B cell (primary cell): ENCODE measurements around the gene MTF1. TPM values are rescaled to one million over a fixed set of nuclear protein-coding genes. Genes with fewer than 3 reads are reported as not detected.

Experiments used
- ATAC-seq: fragments of 200-7000 bp; cut with Tn5 transposase; one replicate; pipeline ENCODE4 v1.10.0; 2021; ENCODE audit warnings: low read depth, mild to moderate bottlenecking, moderate number of reproducible peaks, moderate library complexity
- CTCF ChIA-PET: fragments of 350-600 bp; sonication (Branson Sonifier 250); formaldehyde crosslinking; loops from one replicate; lab custom pipeline; 2021; ENCODE audit warnings: antibody characterized with exemption, inconsistent platforms; lab: Charles Lee
- POLR2A ChIA-PET: fragments of 350-600 bp; sonication (Branson Sonifier 250); formaldehyde crosslinking; loops from one replicate; lab custom pipeline; 2021; ENCODE audit warnings: antibody characterized with exemption; lab: Charles Lee
- DNase-seq: peaks from one replicate; pipeline ENCODE4 v3.0.0; 2013
- H2AFZ ChIP-seq: 2 replicates; pipeline ENCODE4 v1.6.1; 2012; ENCODE audit warnings: mild to moderate bottlenecking, low read depth, low read length; ENCODE audit not compliant: insufficient read depth, poor library complexity, severe bottlenecking
- H3K27ac ChIP-seq, 2 donors: 1 replicate in 1 of 2; 2 replicates in 1 of 2; pipeline ENCODE4 v1.5.1; 2012 to 2013; ENCODE audit warnings: low read length in 2 of 2, mild to moderate bottlenecking in 2 of 2, moderate library complexity in 1 of 2
- H3K27me3 ChIP-seq, 4 experiments: fragments of 200-600 bp in 1 of 4; sonication (generic) in 1 of 4; replicated peaks in 1 of 4; 1 replicate in 2 of 4; 2 replicates in 2 of 4; pipeline versions ENCODE4 v1.6.1 to v1.7.0; 2013 to 2016; ENCODE audit warnings: low read length in 3 of 4, mild to moderate bottlenecking in 2 of 4, mixed read lengths in 1 of 4, moderate library complexity in 1 of 4; ENCODE audit not compliant: insufficient read depth in 4 of 4, control insufficient read depth in 3 of 4; ENCODE audit errors: control extremely low read depth in 1 of 4
- H3K36me3 ChIP-seq, 2 experiments: replicated peaks in 1 of 2; 1 replicate in 1 of 2; 2 replicates in 1 of 2; pipeline versions ENCODE4 v1.6.1 to v1.7.1; 2013; ENCODE audit warnings: low read length in 1 of 2; ENCODE audit not compliant: insufficient read depth in 2 of 2, control insufficient read depth in 1 of 2; ENCODE audit errors: control extremely low read depth in 1 of 2, extremely low read depth in 1 of 2
- H3K4me1 ChIP-seq, 2 donors: fragments of 200-600 bp in 1 of 2; sonication (generic) in 1 of 2; 1 replicate in 1 of 2; 2 replicates in 1 of 2; pipeline versions ENCODE4 v1.5.1 to v1.6.1; 2013 to 2017; ENCODE audit warnings: low read length in 2 of 2; ENCODE audit not compliant: control insufficient read depth in 2 of 2, insufficient read depth in 2 of 2
- H3K4me2 ChIP-seq: replicated peaks from 2 replicates; pipeline ENCODE3; 2012; ENCODE audit warnings: mild to moderate bottlenecking, low read depth, low read length; ENCODE audit not compliant: poor library complexity, severe bottlenecking
- H3K4me3 ChIP-seq, 5 experiments: fragments of 200-600 bp in 1 of 5; sonication (generic) in 1 of 5; 1 replicate in 3 of 5; 2 replicates in 2 of 5; pipeline versions ENCODE4 v1.5.1 to v1.7.0; 2011 to 2016; ENCODE audit warnings: low read length in 4 of 5, mild to moderate bottlenecking in 4 of 5, low read depth in 2 of 5, control low read depth in 1 of 5, moderate library complexity in 1 of 5; ENCODE audit not compliant: insufficient read depth in 1 of 5; ENCODE audit errors: control extremely low read depth in 1 of 5, extremely low read depth in 1 of 5
- H3K79me2 ChIP-seq: fragments of 200-600 bp; sonication (generic); one replicate; pipeline ENCODE4 v1.6.0; 2016; ENCODE audit warnings: low read length; ENCODE audit not compliant: control insufficient read depth, insufficient read depth
- H3K9ac ChIP-seq: fragments of 200-600 bp; sonication (generic); 2 replicates; pipeline ENCODE4 v1.6.1; 2017; ENCODE audit warnings: mild to moderate bottlenecking, low read length, moderate library complexity
- H3K9me3 ChIP-seq, 3 donors: one replicate each; pipeline versions ENCODE4 v1.6.1 to v1.7.1; 2013; ENCODE audit warnings: low read length in 2 of 3; ENCODE audit not compliant: control insufficient read depth in 2 of 3, insufficient read depth in 1 of 3; ENCODE audit errors: control extremely low read depth in 1 of 3
- H4K20me1 ChIP-seq: 2 replicates; pipeline ENCODE4 v1.6.0; 2012; ENCODE audit warnings: mild to moderate bottlenecking, low read length; ENCODE audit not compliant: insufficient read depth, control insufficient read depth, poor library complexity, severe bottlenecking
- H3K27ac Mint-ChIP-seq: one replicate; pipeline ENCODE4 v1.8.0; 2021; ENCODE audit warnings: mixed read lengths
- H3K27me3 Mint-ChIP-seq: one replicate; pipeline ENCODE4 v1.8.0; 2021; ENCODE audit warnings: mixed read lengths
- H3K4me1 Mint-ChIP-seq: one replicate; pipeline ENCODE4 v1.8.0; 2021; ENCODE audit warnings: mixed read lengths
- H3K4me3 Mint-ChIP-seq: one replicate; pipeline ENCODE4 v1.8.0; 2021; ENCODE audit warnings: mixed read lengths
- H3K9me3 Mint-ChIP-seq: one replicate; pipeline ENCODE4 v1.8.0; 2022; ENCODE audit warnings: mixed read lengths; ENCODE audit not compliant: insufficient read depth
- EZH2 ChIP-seq: IDR thresholded peaks from 2 replicates; pipeline ENCODE4 v1.6.1; 2012; ENCODE audit warnings: borderline replicate concordance, low read depth, mild to moderate bottlenecking, moderate library complexity, low read length; ENCODE audit not compliant: insufficient read depth, poor library complexity, severe bottlenecking
- WGBS: methylation state at CpG from one replicate; pipeline ENCODE4 v1.1.5; 2013; ENCODE audit warnings: missing lambda C conversion rate; ENCODE audit not compliant: insufficient coverage; 5-methylcytosine and 5-hydroxymethylcytosine counted together
- intact Hi-C: fragments of 100-400 bp; cut with micrococcal nuclease; formaldehyde crosslinking; loops from one replicate; pipeline ENCODE4 v1.10.0; 2022
- polyA plus RNA-seq: library from polyadenylated mRNA; depleted of rRNA; stranded (reverse); fragments of >200 nt; gene quantifications from 2 replicates; pipeline ENCODE4 v1.2.3, GENCODE V29; 2012
- total RNA-seq, 2 donors: library from RNA; stranded (reverse); fragments of 120-200 nt in 1 of 2; gene quantifications; 1 replicate in 1 of 2; 2 replicates in 1 of 2; pipeline versions ENCODE4 v1.2.3 to v1.2.4, GENCODE V29; 2013 to 2022
- TF ChIP-seq, protein P1 (sequence below): fragments of 200-600 bp; IDR thresholded peaks from one replicate; pipeline ENCODE4 v1.8.0; 2022; ENCODE audit warnings: antibody characterized with exemption, mild to moderate bottlenecking

MTF1 gene
- total and polyA plus RNA-seq, 2 donors (not counting 1 experiment from before 2014, with no cell fraction given): 6.2 to 36.7 TPM

DNA sequence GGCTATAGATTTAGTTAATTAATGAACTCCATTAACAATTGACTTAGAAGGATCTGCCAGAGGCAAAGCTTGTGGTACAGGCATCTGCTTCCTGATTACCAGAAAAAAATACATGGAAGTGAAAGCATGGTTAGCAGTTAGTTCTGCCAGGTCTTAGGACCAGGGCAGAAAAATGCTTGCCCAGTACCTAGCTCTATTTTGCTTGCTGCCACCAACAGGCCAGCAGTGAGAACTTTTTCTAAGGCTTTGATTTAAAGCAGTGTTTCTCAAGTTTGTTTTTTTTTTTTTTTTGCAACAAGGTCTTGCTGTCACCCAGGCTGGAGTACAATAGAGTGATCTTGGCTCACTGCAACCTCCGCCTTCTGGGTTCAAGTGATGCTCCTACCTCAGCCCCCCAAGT, 16.4 kb upstream of the MTF1 start:
- Mint-ChIP-seq H3K9me3 (no peaks in the 10 kb centered on the region), H3K4me1 (no peaks in the 10 kb centered on the region), H3K27ac (no peak overlapping the region), H3K27me3 (no peaks in the 10 kb centered on the region), H3K4me3 (no peak overlapping the region)
- no peaks in the 10 kb centered on the region for H3K4me1 ChIP-seq
- intact Hi-C loops: no loop called here
- no peaks in the 10 kb centered on the region for H3K79me2 ChIP-seq
- H2AFZ ChIP-seq: no peak overlapping the region
- no peaks in the 10 kb centered on the region for H4K20me1 ChIP-seq
- H3K9me3 ChIP-seq: no peaks in the 10 kb centered on the region
- H3K4me3 ChIP-seq: no peak overlapping the region
- POLR2A ChIA-PET: no interaction called here
- no peak overlapping the region for H3K4me2 ChIP-seq
- TF ChIP-seq, protein P1, sequence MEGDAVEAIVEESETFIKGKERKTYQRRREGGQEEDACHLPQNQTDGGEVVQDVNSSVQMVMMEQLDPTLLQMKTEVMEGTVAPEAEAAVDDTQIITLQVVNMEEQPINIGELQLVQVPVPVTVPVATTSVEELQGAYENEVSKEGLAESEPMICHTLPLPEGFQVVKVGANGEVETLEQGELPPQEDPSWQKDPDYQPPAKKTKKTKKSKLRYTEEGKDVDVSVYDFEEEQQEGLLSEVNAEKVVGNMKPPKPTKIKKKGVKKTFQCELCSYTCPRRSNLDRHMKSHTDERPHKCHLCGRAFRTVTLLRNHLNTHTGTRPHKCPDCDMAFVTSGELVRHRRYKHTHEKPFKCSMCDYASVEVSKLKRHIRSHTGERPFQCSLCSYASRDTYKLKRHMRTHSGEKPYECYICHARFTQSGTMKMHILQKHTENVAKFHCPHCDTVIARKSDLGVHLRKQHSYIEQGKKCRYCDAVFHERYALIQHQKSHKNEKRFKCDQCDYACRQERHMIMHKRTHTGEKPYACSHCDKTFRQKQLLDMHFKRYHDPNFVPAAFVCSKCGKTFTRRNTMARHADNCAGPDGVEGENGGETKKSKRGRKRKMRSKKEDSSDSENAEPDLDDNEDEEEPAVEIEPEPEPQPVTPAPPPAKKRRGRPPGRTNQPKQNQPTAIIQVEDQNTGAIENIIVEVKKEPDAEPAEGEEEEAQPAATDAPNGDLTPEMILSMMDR: no peak
- no peak for TF ChIP-seq EZH2
- H3K9ac ChIP-seq: no peak overlapping the region
- DNase-seq (no peak), ATAC-seq (no peak)
- H3K27me3 ChIP-seq: no peaks in the 10 kb centered on the region
- CTCF ChIA-PET: interaction anchor here (0.5 to 0.9 kb wide), 3 partner anchors 70 to 569 kb away, joined by 3 to 4 read pairs (median 4); no protein-coding TSS in a partner anchor
- H3K36me3 ChIP-seq: peaks cover 15 to 59% of the 10 kb centered on the region in 2 experiments
- WGBS: 100% methylated on average over 1 of the region's 1 CpG
- no peak overlapping the region for H3K27ac ChIP-seq

- Mint-ChIP-seq H3K9me3 (no peaks in the 10 kb centered on the region), H3K27me3 (no peaks in the 10 kb centered on the region), H3K4me3 (no peak overlapping the region), H3K27ac (no peak overlapping the region), H3K4me1 (no peaks in the 10 kb centered on the region)
- Histone ChIP-seq H3K9ac (no peak overlapping the region), H3K4me2 (no peak overlapping the region), H4K20me1 (no peaks in the 10 kb centered on the region), H3K4me1 (no peaks in the 10 kb centered on the region), H3K9me3 (no peaks in the 10 kb centered on the region), H3K27ac (no peak overlapping the region), H3K27me3 (no peaks in the 10 kb centered on the region), H2AFZ (no peak overlapping the region), H3K79me2 (no peaks in the 10 kb centered on the region), H3K4me3 (no peak overlapping the region), H3K36me3 (peaks cover 24 to 52% of the 10 kb centered on the region in 2 experiments)
- TF ChIP-seq EZH2: no peak
- TF ChIP-seq, protein P1: no peak
- DNase-seq (no peak), ATAC-seq (no peak)
- intact Hi-C loops: no loop called here
- WGBS: no CpG with 5 or more reads among the region's 1 CpG
- ChIA-PET POLR2A (no interaction called here), CTCF (interaction anchor here (1.1 to 1.7 kb wide), 4 partner anchors 12 to 63 kb away, joined by 3 to 7 read pairs (median 4); partner anchors contain the start of gene MTF1)
These were observed 13.3 kb upstream of the MTF1 start for GRCh38 chr1:37872692-37873091.
